NCI-H1105 (cell line): ENCODE data around the gene PACS1.
A peak's percentile ranks its signal among the peaks of the same experiment; 100 is the strongest.
"Not testable (repeated sequence)": the region's sequence is repeated elsewhere in the genome, so short reads cannot be mapped to it uniquely, and the experiment has no call there.

Source experiments
- DNase-seq: peaks from one replicate; lab custom pipeline; 2025; lab: John Stamatoyannopoulos, UW

PACS1 gene

GRCh38 chr11:66259956-66260355, 189.9 kb downstream of the PACS1 start:
- DNase-seq: no peak

- DNase-seq: no peak
Measured at GRCh38 chr11:66261578-66261977, 191.5 kb downstream of the PACS1 start.

- DNase-seq: no peak
Measured at GRCh38 chr11:66262191-66262590, 192.1 kb downstream of the PACS1 start.

GRCh38 chr11:66262696-66263095, 192.6 kb downstream of the PACS1 start:
- DNase-seq: no peak

- DNase-seq: no peak
Measured at GRCh38 chr11:66263231-66263630, 193.2 kb downstream of the PACS1 start.

GRCh38 chr11:66263785-66264184, 193.7 kb downstream of the PACS1 start:
- no peak for DNase-seq

GRCh38 chr11:66264383-66264782, 194.3 kb downstream of the PACS1 start:
- DNase-seq: no peak

- no peak for DNase-seq
Measured at GRCh38 chr11:66264914-66265313, 194.8 kb downstream of the PACS1 start.

GRCh38 chr11:66265531-66266377, 195.7 kb downstream of the PACS1 start:
- DNase-seq: no peak

GRCh38 chr11:66266378-66267038, 196.4 kb downstream of the PACS1 start:
- DNase-seq: no peak

GRCh38 chr11:66267039-66267378, 196.9 kb downstream of the PACS1 start:
- no peak for DNase-seq

- peak; percentile 81 for DNase-seq
Measured at GRCh38 chr11:66267379-66268243, 197.5 kb downstream of the PACS1 start.

- peak; percentile 100 for DNase-seq
Measured at GRCh38 chr11:66268244-66268951, 198.3 kb downstream of the PACS1 start, which contains the start of gene RAB1B. Gene RAB1B, plus strand, starts transcription at chr11:66268639. Its CDS starts 41 bp downstream, at chr11:66268680.

- no peak for DNase-seq
Measured at GRCh38 chr11:66268952-66269905, 199.2 kb downstream of the PACS1 start.

- no peak for DNase-seq
Measured at GRCh38 chr11:66271816-66272215, 201.7 kb downstream of the PACS1 start.

- DNase-seq: no peak
Measured at GRCh38 chr11:66272596-66272995, 202.5 kb downstream of the PACS1 start.

- DNase-seq: no peak
Measured at GRCh38 chr11:66274219-66274618, 204.1 kb downstream of the PACS1 start.

- DNase-seq: no peak
Measured at GRCh38 chr11:66275396-66275795, 205.3 kb downstream of the PACS1 start.

GRCh38 chr11:66275984-66276612, 206.0 kb downstream of the PACS1 start:
- no peak for DNase-seq

GRCh38 chr11:66276619-66277018, 206.5 kb downstream of the PACS1 start:
- DNase-seq: not testable (repeated sequence)
